ENCODE data around the gene RAB26. TPM values are rescaled to one million over a fixed set of nuclear protein-coding genes. Genes with fewer than 3 reads are reported as not detected.
"Not testable (repeated sequence)": the region's sequence is repeated elsewhere in the genome, so short reads cannot be mapped to it uniquely, and the experiment has no call there.

The RAB26 gene
- total RNA-seq, 1 donor from 2014 or later = 0.70 TPM

GRCh38 chr16:2196162-2196980, 47.9 kb downstream of the RAB26 start, which contains the start of gene CASKIN1:
CASKIN1 (minus strand) TSS chr16:2196605; CDS start chr16:2196432, 173 bp downstream.
- Mint-ChIP-seq H3K27ac (no peak within 1 kb of the TSS), H3K4me1 (ENCODE audit: low read depth) (no peaks in the 10 kb centered on the region), H3K9me3 (no peaks in the 10 kb centered on the region), H3K36me3 (ENCODE audit: low read depth) (no peaks in the 10 kb centered on the region), H3K27me3 (ENCODE audit: insufficient read depth) (peaks cover 34% of the 10 kb centered on the region), H3K4me3 (peak within 1 kb of the TSS; percentile 49)
- intact Hi-C loops (cut with micrococcal nuclease) = loop anchor here (5.0 to 10.0 kb wide), 2 partner anchors 174 to 228 kb away; partner anchors contain the start of gene CCNF
- no peak for DNase-seq (ENCODE audit: low spot score)

- intact Hi-C loops (cut with micrococcal nuclease) = loop anchor here (5.0 to 10.0 kb wide), 2 partner anchors 175 to 228 kb away; partner anchors contain the start of gene CCNF
- Mint-ChIP-seq H3K27ac (no peak overlapping the region), H3K27me3 (ENCODE audit: insufficient read depth) (peaks cover 39% of the 10 kb centered on the region), H3K9me3 (no peaks in the 10 kb centered on the region), H3K4me1 (ENCODE audit: low read depth) (no peaks in the 10 kb centered on the region), H3K4me3 (peak overlapping the region; percentile 49), H3K36me3 (ENCODE audit: low read depth) (no peaks in the 10 kb centered on the region)
- no peak for DNase-seq (ENCODE audit: low spot score)
These were observed 48.6 kb downstream of the RAB26 start for GRCh38 chr16:2196981-2197511.

- Mint-ChIP-seq H3K4me1 (ENCODE audit: low read depth) (no peaks in the 10 kb centered on the region), H3K4me3 (peak overlapping the region; percentile 64), H3K36me3 (ENCODE audit: low read depth) (no peaks in the 10 kb centered on the region), H3K27ac (no peak overlapping the region), H3K9me3 (no peaks in the 10 kb centered on the region), H3K27me3 (ENCODE audit: insufficient read depth) (peaks cover 36% of the 10 kb centered on the region)
- no peak for DNase-seq (ENCODE audit: low spot score)
- intact Hi-C loops (cut with micrococcal nuclease) = loop anchor here (5.0 to 10.0 kb wide), 2 partner anchors 175 to 227 kb away; partner anchors contain the start of gene CCNF
These were observed 49.3 kb downstream of the RAB26 start for GRCh38 chr16:2197765-2198164.

- Mint-ChIP-seq H3K36me3 (ENCODE audit: low read depth) (no peaks in the 10 kb centered on the region), H3K27me3 (ENCODE audit: insufficient read depth) (peaks cover 36% of the 10 kb centered on the region), H3K9me3 (no peaks in the 10 kb centered on the region), H3K4me3 (peak overlapping the region; percentile 64), H3K4me1 (ENCODE audit: low read depth) (no peaks in the 10 kb centered on the region), H3K27ac (no peak overlapping the region)
- no peak for DNase-seq (ENCODE audit: low spot score)
- intact Hi-C loops (cut with micrococcal nuclease) = loop anchor here (5.0 to 10.0 kb wide), 2 partner anchors 176 to 227 kb away; partner anchors contain the start of gene CCNF
These were observed 49.9 kb downstream of the RAB26 start for GRCh38 chr16:2198283-2198682.

GRCh38 chr16:2199095-2199494, 50.7 kb downstream of the RAB26 start:
- Mint-ChIP-seq H3K27me3 (ENCODE audit: insufficient read depth) (peaks cover 35% of the 10 kb centered on the region), H3K4me1 (ENCODE audit: low read depth) (peaks cover 4% of the 10 kb centered on the region), H3K36me3 (ENCODE audit: low read depth) (no peaks in the 10 kb centered on the region), H3K27ac (no peak overlapping the region), H3K9me3 (no peaks in the 10 kb centered on the region), H3K4me3 (no peak overlapping the region)
- DNase-seq (ENCODE audit: low spot score) = no peak
- intact Hi-C loops (cut with micrococcal nuclease) = loop anchor here (5.0 to 10.0 kb wide), 2 partner anchors 177 to 226 kb away; partner anchors contain the start of gene CCNF

GRCh38 chr16:2199621-2200139, 51.3 kb downstream of the RAB26 start:
- H3K27me3 Mint-ChIP-seq (ENCODE audit: insufficient read depth) = peaks cover 34% of the 10 kb centered on the region
- H3K27ac Mint-ChIP-seq = no peak overlapping the region
- DNase-seq (ENCODE audit: low spot score) = no peak
- no peaks in the 10 kb centered on the region for H3K9me3 Mint-ChIP-seq
- H3K36me3 Mint-ChIP-seq (ENCODE audit: low read depth) = no peaks in the 10 kb centered on the region
- intact Hi-C loops (cut with micrococcal nuclease) = loop anchor here (5.0 to 10.0 kb wide), 2 partner anchors 177 to 225 kb away; partner anchors contain the start of gene CCNF
- H3K4me1 Mint-ChIP-seq (ENCODE audit: low read depth) = peaks cover 10% of the 10 kb centered on the region
- no peak overlapping the region for H3K4me3 Mint-ChIP-seq

GRCh38 chr16:2200313-2200712, 51.9 kb downstream of the RAB26 start:
- intact Hi-C loops (cut with micrococcal nuclease) = no loop called here
- Mint-ChIP-seq H3K27ac (no peak overlapping the region), H3K27me3 (ENCODE audit: insufficient read depth) (peaks cover 29% of the 10 kb centered on the region), H3K9me3 (no peaks in the 10 kb centered on the region), H3K36me3 (ENCODE audit: low read depth) (no peaks in the 10 kb centered on the region), H3K4me1 (ENCODE audit: low read depth) (peaks cover 11% of the 10 kb centered on the region), H3K4me3 (no peak overlapping the region)
- no peak for DNase-seq (ENCODE audit: low spot score)

GRCh38 chr16:2203119-2203688, 54.8 kb downstream of the RAB26 start:
- H3K27ac Mint-ChIP-seq = peak overlapping the region; percentile 53
- intact Hi-C loops (cut with micrococcal nuclease); DNase-seq (ENCODE audit: low spot score); H3K36me3 Mint-ChIP-seq (ENCODE audit: low read depth); H3K9me3 Mint-ChIP-seq: not testable (repeated sequence)
- peaks cover 22% of the 10 kb centered on the region for H3K4me1 Mint-ChIP-seq (ENCODE audit: low read depth)
- peak overlapping the region; percentile 76 for H3K4me3 Mint-ChIP-seq
- H3K27me3 Mint-ChIP-seq (ENCODE audit: insufficient read depth) = peaks cover 19% of the 10 kb centered on the region

Other genes starting within 250 kb of the RAB26 start
- gene HS3ST6, start 230.2 kb upstream of the RAB26 start, total RNA-seq = not detected in 2 replicates
- gene MSRB1, start 205.4 kb upstream of the RAB26 start, total RNA-seq = 22.1 and 26.1 TPM in 2 replicates
- gene RPL3L, start 193.9 kb upstream of the RAB26 start, total RNA-seq = 1.1 and 1.9 TPM in 2 replicates
- 134 and 138 TPM in 2 replicates for gene NDUFB10, start 189.1 kb upstream of the RAB26 start, total RNA-seq
- 3,144 and 3,145 TPM in 2 replicates for gene RPS2, start 183.8 kb upstream of the RAB26 start, total RNA-seq
- 0.70 and 0.93 TPM in 2 replicates for gene RNF151, start 181.8 kb upstream of the RAB26 start, total RNA-seq
- gene TBL3, start 176.6 kb upstream of the RAB26 start, total RNA-seq = 84.9 and 87.3 TPM in 2 replicates
- gene NOXO1, start 167.2 kb upstream of the RAB26 start, total RNA-seq = 0.24 TPM in 1 of 2 replicates, not detected in the other
- 46.2 and 54.0 TPM in 2 replicates for gene GFER, start 164.4 kb upstream of the RAB26 start, total RNA-seq
- 21.2 and 26.3 TPM in 2 replicates for gene SYNGR3, start 158.7 kb upstream of the RAB26 start, total RNA-seq
- gene ZNF598, start 138.8 kb upstream of the RAB26 start, total RNA-seq = 100 and 105 TPM in 2 replicates
- gene NPW, start 128.8 kb upstream of the RAB26 start, total RNA-seq = 3.6 and 3.9 TPM in 2 replicates
- gene NHERF2, start 121.7 kb upstream of the RAB26 start, total RNA-seq = 2.2 and 2.5 TPM in 2 replicates
- gene NTHL1, start 100.8 kb upstream of the RAB26 start, total RNA-seq = 50.0 and 52.7 TPM in 2 replicates
- 96.4 and 111 TPM in 2 replicates for gene TSC2, start 100.6 kb upstream of the RAB26 start, total RNA-seq
- 92.5 and 104 TPM in 2 replicates for gene PKD1, start 12.7 kb upstream of the RAB26 start, total RNA-seq
- 70.4 and 73.1 TPM in 2 replicates for gene TRAF7, start 7.2 kb downstream of the RAB26 start, total RNA-seq
- gene CASKIN1, start 48.0 kb downstream of the RAB26 start, total RNA-seq = 1.0 and 1.2 TPM in 2 replicates
- 57.0 and 61.9 TPM in 2 replicates for gene MLST8, start 56.8 kb downstream of the RAB26 start, total RNA-seq
- gene BRICD5, start 62.2 kb downstream of the RAB26 start, total RNA-seq = 24.7 and 25.1 TPM in 2 replicates
- 37.2 and 37.7 TPM in 2 replicates for gene PGP, start 66.2 kb downstream of the RAB26 start, total RNA-seq
- 35.6 and 37.4 TPM in 2 replicates for gene E4F1, start 75.0 kb downstream of the RAB26 start, total RNA-seq
- gene DNASE1L2, start 87.8 kb downstream of the RAB26 start, total RNA-seq = 1.6 and 2.2 TPM in 2 replicates
- 35.5 and 36.5 TPM in 2 replicates for gene ECI1, start 103.0 kb downstream of the RAB26 start, total RNA-seq
- 398 and 403 TPM in 2 replicates for gene RNPS1, start 119.5 kb downstream of the RAB26 start, total RNA-seq
- 9.0 and 10.0 TPM in 2 replicates for gene ABCA3, start 192.1 kb downstream of the RAB26 start, total RNA-seq